NCI-H524 treated with DMSO at 0.1 percent for 48 hours (cell line): ENCODE data around the gene SYT1.
A peak's percentile ranks its signal among the peaks of the same experiment; 100 is the strongest.
"Not testable (repeated sequence)": the region's sequence is repeated elsewhere in the genome, so short reads cannot be mapped to it uniquely, and the experiment has no call there.

Source experiments
- DNase-seq: peaks from one replicate; lab custom pipeline; 2025; lab: John Stamatoyannopoulos, UW

Gene SYT1

DNA sequence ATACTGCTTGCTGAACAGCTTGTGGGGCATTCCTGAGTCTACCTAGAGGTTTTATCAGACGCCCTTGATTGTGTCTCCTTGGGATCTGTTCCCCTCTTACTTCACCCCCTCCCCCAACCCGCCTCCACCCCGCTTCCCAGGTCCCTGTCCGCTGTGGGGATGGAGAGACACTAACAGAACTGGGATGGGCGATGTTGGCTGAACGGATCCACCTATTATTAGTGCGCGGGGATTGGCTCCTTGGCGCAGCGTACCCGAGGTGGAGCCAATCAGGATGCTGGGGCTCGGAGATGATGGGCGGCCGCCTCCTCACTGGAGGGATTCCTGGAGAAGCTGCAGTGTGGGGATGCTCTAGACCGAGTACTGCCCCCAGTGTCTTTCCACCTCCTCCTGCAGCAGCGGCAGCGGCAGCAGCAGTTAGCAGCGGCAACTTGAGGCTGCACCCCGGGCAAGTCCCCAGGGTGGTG is at the start of gene SYT1:
SYT1 (plus strand) TSS at position 372 of the 467 bp plus-strand sequence.
- peak; percentile 87 for DNase-seq

DNA sequence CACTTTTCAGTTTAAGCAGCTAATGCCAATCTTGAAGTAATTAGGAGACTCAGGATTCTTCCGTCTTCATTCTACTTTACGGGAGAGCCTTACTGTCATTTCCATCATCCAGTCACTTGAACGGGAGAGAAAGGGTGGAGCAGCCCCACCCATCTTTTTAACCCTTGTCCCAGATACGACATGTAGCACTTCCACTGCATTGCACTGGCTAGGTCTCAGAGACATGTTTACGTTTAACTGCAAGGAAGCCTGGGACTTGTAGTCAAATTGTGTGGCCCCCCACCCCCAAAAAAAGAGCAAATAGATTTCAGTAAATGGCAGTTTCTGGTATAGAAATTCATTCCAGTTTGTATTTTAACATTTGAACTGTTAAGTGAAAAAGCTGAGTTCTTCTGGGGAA is 46.1 kb upstream of the SYT1 start:
- no peak for DNase-seq

DNA sequence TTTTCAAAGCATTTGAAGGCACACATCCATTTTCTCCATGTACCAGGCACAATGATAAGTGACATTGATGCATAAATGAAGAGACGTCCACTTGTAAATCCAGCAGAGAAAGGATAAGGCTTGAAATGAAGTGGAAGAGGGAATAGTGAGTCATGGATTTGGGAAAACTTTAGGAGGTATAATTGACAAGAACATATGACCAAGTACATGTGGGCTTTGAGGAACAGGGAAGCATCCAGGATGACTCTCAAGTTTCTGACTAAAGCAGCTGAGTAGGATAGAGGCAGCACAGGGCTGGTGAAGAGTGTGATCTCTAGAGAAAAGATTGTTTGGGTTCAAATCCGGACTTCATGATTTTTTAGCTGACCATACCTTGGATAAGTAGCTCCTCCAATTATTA is 43.6 kb upstream of the SYT1 start:
- DNase-seq = no peak

DNA sequence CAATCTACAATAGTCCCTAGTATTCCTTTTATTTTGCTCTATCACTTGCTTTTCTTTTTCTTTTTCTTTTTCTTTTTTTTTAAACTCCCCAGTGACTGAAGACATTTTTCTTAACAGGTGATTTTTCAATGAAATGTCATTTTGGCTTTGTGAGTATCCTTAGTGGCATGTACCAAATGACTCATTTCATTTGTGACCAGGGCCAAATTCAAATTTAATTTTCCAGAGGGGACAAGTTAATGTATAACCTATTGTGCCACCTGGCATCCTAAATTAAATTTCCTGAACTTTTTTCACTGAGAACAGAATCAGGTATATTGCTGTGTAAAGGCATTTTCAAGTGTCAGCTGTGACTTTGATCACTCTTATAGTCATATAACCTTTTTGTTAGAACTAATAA is 39.7 kb upstream of the SYT1 start:
- no peak for DNase-seq

DNA sequence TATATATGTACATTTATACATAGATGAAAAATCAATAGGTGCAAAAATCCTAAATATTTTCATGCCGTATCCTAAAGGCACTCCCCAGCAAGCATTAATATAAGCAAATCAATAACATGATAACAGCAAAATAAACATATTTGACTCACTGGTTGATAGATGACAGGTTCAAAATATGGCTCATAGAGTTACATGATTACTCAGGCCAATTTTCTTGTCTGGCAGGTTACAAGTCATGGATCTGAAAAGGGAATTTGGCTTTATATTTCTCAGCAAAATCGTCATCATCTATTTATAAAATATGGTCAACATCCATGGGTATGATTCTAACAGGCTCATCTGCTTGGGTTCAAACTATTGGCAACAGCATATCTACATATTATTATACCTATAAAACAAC is 34.9 kb upstream of the SYT1 start:
- no peak for DNase-seq

DNA sequence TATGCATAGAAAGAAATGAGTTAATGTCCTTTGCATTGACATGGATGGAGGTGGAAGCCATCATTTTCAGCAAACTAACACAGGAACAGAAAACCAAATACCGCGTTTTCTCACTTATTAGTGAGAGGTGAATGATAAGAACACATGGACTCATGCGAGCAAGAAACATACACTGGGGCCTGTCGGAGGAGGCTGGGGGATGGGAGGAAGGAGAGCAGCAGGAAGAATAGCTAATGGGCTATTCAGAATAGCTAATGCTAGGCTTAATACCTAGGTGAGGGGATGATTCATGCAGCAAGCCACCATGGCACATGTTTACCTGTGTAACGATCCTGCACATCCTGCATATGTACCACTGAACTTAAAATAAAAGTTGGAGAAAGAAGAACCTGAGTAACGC is 29.1 kb upstream of the SYT1 start:
- no peak for DNase-seq

DNA sequence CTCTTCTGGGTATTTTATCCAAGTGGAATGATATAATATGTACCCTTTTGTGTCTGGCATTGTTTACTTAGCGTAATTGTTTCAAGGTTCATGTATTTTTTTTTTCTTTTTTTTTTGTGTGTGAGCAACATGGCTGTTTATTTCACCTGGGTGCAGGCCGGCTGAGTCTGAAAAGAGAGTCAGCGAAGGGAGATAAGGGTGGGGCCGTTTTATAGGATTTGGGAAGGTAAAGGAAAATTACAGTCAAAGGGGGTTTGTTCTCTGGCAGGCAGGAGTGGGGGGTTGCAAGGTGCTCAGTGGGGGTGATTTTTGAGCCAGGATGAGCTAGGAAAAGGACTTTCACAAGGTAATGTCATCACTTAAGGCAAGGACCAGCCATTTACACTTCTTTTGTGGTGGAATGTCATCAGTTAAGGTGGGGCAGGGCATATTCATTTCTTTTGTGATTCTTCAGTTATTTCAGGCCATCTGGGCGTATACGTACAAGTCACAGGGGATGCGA is 24.0 kb upstream of the SYT1 start:
- not testable (repeated sequence) for DNase-seq

DNA sequence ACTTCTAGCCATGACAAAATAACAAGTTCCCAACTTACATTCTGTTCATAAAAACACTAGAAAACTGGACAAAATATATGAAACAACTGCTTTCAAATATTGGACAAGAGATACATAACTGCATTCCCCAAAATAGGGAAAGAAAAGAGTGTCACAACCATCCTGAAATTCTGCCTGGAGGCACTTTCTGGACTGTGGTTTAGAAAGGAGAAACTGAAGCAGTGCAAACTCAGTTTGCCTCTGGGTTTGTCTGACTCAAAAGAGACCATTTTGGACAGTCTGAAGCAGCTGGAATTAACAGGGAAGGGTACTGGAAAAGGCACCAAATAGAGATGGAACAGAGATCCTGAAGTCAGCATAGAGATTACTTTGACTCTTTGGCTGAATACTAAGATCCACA is 11.3 kb upstream of the SYT1 start:
- no peak for DNase-seq

DNA sequence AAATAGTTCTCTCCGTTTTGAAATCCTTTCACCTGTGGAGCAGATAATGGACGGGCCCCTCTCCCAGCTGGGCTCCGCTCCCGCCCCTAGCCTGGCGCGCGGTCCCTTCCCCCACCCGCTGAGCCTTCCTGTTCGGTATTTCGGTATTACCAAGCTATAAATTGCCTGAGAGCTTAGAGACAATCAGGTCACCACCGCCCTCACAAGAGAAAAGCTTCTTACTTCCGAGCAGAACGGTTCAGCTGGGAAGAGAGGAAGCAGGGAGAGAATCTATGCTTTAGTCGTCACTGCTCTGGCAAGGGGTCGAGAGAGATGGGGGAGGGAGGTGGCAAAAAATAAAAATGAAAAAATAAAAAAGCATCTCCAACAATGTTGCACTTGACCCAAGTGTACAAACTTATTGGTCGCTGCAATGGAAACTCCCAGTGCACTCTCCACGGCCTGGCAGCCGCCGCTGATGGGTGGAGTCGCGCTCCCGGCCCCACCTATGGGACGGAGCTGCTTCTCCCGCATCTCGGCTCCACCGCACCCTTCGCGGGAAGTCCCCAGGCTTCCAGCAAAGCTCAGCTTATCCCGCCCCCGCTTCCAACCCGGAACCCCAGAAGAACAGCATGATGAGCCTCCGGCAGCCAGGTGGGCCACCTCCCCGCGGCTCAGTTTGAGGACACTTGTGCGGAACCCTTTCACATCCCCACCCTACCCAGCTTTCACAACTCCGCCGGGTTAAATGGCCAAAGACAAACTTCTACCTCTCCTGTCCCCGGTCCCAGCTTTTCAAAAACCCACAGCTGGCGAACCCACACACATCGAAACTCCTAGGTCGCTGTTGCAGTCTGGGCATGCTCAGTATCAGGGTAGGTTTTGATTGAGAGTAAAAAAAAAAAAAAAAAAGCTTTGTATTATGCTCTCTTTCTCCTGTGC is 832 bp upstream of the SYT1 start:
- peak; percentile 70 for DNase-seq

DNA sequence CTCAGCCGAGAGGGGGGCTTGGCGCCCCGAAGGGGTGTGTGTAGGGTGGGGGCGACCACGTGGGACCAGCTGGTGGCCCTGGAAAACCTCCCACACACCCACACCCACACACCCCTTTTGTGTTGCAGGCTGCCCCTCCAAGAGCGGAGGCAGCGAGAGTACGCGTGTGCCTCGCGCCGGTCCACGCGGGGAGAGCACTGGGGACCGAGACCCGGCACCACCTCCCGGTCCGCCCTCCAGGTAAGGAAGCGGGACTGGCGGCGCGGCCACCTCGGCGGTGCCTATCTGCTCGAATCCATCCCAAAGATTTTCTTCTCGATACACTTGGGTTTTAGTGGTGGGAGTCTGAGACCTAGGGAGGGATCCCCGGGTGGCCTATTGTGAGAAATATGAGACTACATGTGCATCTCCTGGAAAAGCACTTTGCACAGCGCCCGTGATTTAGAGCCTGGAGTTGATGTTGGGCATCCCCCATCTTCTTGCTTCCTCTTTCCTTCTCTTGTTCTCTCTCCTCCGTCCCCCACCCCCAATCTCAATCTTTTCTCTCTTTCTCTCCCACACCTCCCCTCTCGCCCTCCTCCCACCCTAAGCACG is 393 bp downstream of the SYT1 start:
- DNase-seq = no peak

DNA sequence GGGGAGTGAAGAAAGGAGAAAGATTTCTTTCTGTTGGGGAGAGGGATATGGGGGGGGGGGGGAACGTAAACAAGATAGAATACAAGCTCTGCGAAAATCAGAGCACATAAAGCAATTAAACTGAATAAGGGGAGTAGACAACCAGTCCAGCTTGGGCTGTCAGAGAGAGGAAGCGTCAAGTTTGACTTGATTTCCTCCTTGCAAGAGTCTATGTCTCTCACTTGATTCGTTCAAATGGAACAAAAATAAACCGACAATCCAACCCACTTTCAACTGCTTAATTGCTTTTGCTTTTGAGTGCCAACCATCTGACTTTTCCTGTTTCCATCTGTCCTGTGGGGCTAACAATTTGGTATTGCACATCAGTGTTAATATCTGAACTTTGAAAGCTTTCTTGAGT is 942 bp downstream of the SYT1 start:
- peak; percentile 43 for DNase-seq

DNA sequence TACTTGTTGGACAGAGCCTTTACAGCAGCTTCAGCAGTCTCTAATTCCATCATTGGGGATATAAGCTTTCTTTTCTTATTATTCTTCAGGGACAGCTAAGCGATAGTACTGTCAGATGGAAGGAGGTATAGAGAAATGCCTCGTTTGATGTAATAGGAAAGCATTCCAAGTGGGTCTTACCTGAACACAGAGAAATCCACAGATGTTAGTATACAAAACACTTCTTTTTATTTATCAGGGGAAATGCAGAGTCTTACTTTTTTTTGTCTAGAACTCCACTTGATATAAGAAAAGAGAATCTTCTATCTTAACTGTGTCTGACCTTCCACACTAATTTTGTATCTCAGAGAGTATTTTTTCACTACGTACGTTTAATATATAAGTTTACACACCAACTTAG is 1.9 kb downstream of the SYT1 start:
- DNase-seq = peak; percentile 20

DNA sequence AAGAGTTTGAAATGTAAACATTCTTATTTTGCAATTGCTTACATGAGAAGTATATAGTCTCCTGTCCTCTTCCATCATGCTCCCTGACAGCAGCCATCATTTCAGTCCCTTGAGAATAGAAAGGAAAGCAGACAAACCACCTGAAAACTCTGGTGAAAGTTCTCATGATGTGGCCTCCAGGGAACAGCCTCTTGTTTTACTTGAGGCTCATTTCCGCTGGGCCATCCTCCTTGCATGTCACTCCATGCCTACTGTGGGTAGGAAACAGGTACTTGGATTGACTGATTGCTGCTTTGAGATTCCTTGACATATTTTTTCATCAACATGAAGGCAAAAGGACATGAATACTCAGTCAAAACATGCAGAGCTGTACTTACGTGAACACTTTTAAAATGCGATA is 6.0 kb downstream of the SYT1 start:
- no peak for DNase-seq

DNA sequence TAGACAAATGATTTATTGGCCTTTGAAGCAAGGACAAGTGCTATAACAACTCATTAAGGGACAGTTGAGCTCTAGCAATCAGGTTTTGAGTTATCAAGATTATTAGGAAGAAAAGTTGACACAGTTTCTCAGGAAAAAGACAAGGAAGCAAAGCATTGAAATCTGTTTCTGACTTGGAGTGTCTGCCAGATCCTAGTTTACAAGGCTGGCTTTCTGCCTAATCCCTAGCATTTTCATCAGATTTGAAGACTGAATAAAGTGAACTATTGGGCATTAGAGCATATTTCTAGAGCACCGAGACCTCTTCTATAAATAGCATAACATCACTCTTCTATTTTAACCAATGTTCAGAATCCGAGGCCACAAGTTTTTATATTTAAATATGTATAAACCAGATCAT is 7.0 kb downstream of the SYT1 start:
- DNase-seq = no peak

DNA sequence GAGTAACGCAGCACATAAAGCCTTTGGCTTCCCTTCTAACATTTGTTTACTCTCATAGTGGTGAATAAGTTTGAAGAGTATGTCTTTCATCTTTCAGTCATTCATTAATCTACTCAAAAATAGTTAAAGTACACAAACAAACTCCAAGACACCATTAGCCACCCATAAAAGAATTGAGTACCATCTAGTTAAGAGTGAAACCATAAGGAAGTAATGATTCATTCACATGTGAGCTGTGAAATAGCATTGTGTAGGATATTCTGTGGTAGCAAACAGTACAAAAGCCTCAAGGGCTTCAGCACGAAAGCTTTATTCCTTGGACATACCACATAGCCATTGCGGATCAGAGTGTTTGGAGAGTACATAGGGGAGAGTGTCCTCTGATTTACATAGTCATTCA is 13.9 kb downstream of the SYT1 start:
- DNase-seq = no peak

DNA sequence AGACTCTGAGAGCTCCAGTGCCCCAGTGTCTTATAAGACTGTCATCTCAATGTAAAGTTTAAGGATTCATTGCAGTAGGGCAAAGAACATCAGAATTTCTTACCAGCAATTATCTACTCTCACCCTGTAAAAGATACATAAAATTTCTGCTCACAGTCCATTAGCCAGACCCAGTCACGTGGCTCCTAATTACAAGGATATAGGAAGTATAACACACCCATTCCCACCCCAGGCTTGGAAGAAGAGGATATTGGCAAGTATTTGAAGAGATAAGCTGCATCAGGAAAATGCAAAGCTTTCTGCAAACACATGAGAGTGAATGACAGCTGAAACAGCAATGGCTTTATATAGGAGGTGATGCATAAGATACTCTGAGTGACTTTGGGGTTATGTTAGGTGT is 14.3 kb downstream of the SYT1 start:
- DNase-seq = no peak

DNA sequence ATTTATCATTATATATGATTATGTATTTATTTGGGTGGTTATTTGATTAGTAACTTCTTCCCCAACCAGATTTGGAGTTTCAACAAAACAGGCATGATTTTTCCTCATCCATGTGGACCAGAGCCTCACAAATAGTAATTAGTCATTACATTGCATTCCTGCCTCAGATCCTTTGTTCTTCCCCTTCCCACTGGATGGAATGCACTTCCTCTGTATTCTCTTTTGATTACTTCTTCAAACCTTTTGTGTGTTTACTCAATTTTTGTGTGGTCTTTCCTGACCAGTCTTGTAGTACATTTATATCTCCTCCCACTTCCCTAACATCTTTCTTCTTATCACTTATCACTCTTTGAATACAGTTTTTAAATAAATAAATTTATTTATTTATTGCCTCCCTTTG is 15.5 kb downstream of the SYT1 start:
- DNase-seq = no peak

DNA sequence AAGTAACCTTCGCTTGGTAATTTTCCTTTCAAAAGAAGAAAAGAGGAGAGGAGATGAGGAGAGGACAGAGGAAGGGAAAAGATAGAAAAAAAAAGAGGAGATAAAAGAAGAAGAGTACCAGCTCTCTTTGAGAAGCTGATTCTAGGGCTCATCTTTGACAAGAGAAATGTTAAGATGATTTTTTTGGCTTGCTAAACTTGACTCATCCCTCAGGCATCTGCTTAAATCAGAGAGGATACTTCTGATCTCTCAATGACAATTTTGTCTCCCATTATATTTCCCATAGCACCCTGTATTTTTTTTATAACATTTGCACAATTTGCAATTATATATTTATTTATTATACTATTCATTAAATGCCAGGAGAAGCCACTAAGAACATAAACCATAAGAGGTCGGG is 17.1 kb downstream of the SYT1 start:
- DNase-seq = no peak

DNA sequence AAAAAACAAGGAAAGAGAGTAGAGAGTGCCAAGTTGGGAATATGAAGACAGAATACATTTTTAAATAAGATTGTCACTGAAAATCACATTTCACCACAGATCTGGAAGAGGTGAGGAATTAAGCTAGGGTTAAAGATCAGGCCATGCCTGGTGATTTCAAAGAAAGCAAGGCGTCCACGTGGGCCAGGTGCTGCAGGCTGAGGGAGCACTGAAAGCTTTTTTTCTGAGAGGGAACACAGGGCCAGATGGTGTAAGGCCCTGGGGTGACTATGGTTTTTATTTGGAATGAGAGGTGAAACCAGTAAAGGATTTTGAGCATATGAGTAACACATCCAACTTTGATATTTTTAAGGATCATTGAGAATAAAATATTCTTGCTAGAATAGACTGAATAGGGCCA is 20.9 kb downstream of the SYT1 start:
- DNase-seq = peak; percentile 29

DNA sequence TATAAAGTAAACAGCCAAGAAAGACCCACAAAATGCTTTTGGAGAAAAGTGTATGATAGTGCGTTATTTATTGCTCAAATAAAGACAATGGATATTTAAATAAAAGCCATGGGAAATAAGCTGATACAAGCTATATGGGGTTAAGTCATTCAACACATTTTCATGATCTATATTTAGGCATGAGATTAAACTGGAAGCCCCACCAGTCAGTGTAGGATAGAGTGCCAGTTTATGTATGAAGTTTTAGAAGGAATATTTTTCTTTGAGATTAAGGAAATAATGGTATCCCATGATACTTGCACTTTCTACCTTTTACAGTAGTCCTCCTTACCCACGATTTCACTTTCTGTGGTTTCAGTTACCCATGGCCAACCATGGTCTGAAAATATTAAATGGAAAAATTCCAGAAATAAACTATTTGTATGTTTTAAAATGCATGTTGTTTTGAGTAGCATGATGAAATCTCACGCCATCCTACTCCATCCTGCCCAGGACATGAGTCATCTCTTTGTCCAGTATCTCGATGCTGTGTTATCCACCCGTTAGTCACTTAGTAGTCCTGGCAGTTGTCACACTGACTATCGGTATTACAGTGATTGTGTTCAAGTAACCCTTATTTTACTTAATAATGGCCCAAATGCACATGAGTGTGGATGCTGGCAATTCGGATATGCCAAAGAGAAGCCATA is 22.3 kb downstream of the SYT1 start:
- DNase-seq = no peak

DNA sequence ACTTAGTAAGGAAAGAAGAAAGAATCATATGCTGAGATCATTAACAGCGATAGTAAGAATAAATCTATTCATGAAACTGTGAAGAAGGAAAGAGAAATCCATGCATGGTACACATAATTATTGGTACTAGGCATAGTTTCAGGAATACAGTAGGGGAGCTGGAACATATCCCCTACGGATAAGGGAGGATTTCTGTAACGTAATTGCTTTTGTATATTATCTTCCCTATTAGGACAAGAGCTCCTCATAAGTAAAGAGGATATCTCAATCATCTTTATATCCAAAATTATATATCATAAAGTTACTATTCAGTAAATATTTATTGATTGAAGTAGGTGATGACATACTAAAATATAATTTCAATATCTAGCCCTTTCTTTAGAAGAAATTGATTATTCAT is 22.9 kb downstream of the SYT1 start:
- no peak for DNase-seq

DNA sequence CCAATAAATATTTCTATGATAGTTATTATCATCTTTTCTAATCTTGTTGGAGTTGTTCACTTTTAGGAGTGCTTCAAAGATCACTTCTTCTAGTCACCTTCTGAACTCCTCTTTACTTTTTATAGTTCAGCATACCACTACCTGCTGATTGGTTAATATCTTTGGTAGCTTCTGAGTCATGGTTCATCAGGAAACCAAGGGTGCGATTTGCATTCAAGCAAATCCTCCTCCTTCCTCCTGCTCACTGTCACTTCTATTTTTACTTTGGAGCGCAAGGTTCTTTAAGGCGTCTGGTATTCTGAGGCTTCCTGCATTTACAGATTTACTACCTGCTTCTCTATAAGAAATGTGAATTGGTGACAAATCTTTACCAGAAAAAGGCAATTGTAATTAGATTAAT is 24.0 kb downstream of the SYT1 start:
- DNase-seq = no peak
